Upper lobe of left lung (tissue), 6 donors: Measurements from ENCODE around the gene CGGBP1. TPM values are rescaled to one million over a fixed set of nuclear protein-coding genes. Genes with fewer than 3 reads are reported as not detected.

Experiments used
- ATAC-seq, 2 donors: fragments of 200-7000 bp; cut with Tn5 transposase; one replicate each; pipeline ENCODE4 v1.9.1; 2022; ENCODE audit warnings: mild to moderate bottlenecking in 2 of 2, moderate library complexity in 2 of 2; ENCODE audit not compliant: low FRiP score in 2 of 2
- DNase-seq, 2 donors: peaks; one replicate each; pipeline ENCODE4 v3.0.0-alpha.2; 2019 to 2020
- H3K27ac ChIP-seq, 4 donors: fragments of 200-600 bp; sonication (generic); one replicate each; pipeline ENCODE4 v1.5.1; 2016 to 2019
- H3K27me3 ChIP-seq, 4 donors: fragments of 200-600 bp; sonication (generic); one replicate each; pipeline ENCODE4 v1.5.1; 2017 to 2019
- H3K36me3 ChIP-seq, 4 donors: fragments of 200-600 bp; sonication (generic); one replicate each; pipeline ENCODE4 v1.5.1; 2016 to 2019
- H3K4me1 ChIP-seq, 4 donors: fragments of 200-600 bp; sonication (generic); one replicate each; pipeline ENCODE4 v1.5.1; 2018 to 2019
- H3K4me3 ChIP-seq, 4 donors: fragments of 200-600 bp; sonication (generic); one replicate each; pipeline ENCODE4 v1.5.1; 2017 to 2019; ENCODE audit warnings: mild to moderate bottlenecking in 2 of 4, moderate library complexity in 1 of 4
- H3K9me3 ChIP-seq, 4 donors: fragments of 200-600 bp; sonication (generic); one replicate each; pipeline ENCODE4 v1.5.1; 2018 to 2019
- CTCF ChIP-seq, 6 experiments: fragments of 450-650 bp in 4 of 6; fragments of 200-600 bp in 2 of 6; sonication (generic) in 2 of 6; IDR thresholded peaks; one replicate each; pipeline ENCODE4 v1.5.1; 2016 to 2019; ENCODE audit warnings: antibody characterized with exemption in 6 of 6
- EP300 ChIP-seq, 4 donors: sonication (generic); formaldehyde crosslinking; IDR thresholded peaks; one replicate each; pipeline ENCODE4 v1.5.1; 2017; ENCODE audit warnings: antibody characterized with exemption in 4 of 4, control low read depth in 2 of 4
- POLR2A ChIP-seq, 4 donors: fragments of 450-650 bp; IDR thresholded peaks; one replicate each; pipeline ENCODE4 v1.5.1; 2016 to 2017; ENCODE audit warnings: antibody characterized with exemption in 4 of 4, mild to moderate bottlenecking in 2 of 4
- POLR2AphosphoS5 ChIP-seq, 2 donors: sonication (generic); formaldehyde crosslinking; IDR thresholded peaks; one replicate each; pipeline ENCODE4 v1.5.1; 2017; ENCODE audit warnings: antibody characterized with exemption in 2 of 2
- WGBS, 2 donors: methylation state at CpG; one replicate each; pipeline ENCODE4 v1.1.5; 2017 to 2018; 5-methylcytosine and 5-hydroxymethylcytosine counted together
- total RNA-seq, 6 donors: library from RNA; depleted of rRNA in 4 of 6; stranded (reverse); fragments of >200 nt in 4 of 6; gene quantifications; one replicate each; pipeline versions ENCODE4 v1.1.0 to v1.2.1, GENCODE V29; 2016 to 2021
- donor health status: DM: no; HTN: no; CAD: no; lungs with moderate emphysema.
- donor health status: DM: no; HTN: yes; CAD: no; lungs with severe emphysema.

CGGBP1 gene
- total RNA-seq, 6 donors from 2014 or later, result 41.7 to 114 (median 60.8) TPM

DNA sequence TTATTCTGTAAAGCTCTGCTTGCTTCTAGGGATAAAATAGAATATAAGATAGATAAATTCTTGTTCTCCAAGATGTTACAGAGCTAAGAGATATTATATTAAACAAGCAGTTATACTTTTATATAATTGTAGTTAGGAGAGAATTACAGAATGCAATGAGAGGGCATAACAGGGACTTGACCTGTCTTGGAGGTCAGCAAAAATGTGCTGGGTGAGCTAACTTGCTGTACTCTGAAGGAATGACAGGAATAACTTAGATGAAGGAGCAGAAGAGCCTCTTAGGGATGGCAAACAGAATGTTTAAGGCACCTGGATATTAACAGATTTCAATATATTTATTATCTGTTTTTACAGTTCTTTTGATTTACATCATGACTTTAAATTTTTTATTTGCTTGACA lies 33.5 kb upstream of the CGGBP1 start:
- no peaks in the 10 kb centered on the region for H3K9me3 ChIP-seq
- H3K4me3 ChIP-seq, result no peak overlapping the region
- H3K27ac ChIP-seq, result no peak overlapping the region
- ATAC-seq (no peak), DNase-seq (peak in 1 of 2 donors; percentile 43)
- H3K4me1 ChIP-seq, result no peaks in the 10 kb centered on the region
- H3K27me3 ChIP-seq, result no peaks in the 10 kb centered on the region
- no peak for TF ChIP-seq POLR2AphosphoS5 (IDR thresholded peaks at IDR 0.05)
- no peak for TF ChIP-seq POLR2A (IDR thresholded peaks at IDR 0.05)
- no peak for TF ChIP-seq CTCF (IDR thresholded peaks at IDR 0.05)
- TF ChIP-seq EP300 (IDR thresholded peaks at IDR 0.05), result no peak
- peaks cover 0 to 17% (median 3%) of the 10 kb centered on the region in 4 donors for H3K36me3 ChIP-seq

GRCh38 chr3:88090681-88091080 lies 31.9 kb upstream of the CGGBP1 start:
- ATAC-seq, result no peak
- TF ChIP-seq EP300 (IDR thresholded peaks at IDR 0.05) (no peak), POLR2A (IDR thresholded peaks at IDR 0.05) (no peak), CTCF (IDR thresholded peaks at IDR 0.05) (no peak), POLR2AphosphoS5 (IDR thresholded peaks at IDR 0.05) (no peak)

DNA sequence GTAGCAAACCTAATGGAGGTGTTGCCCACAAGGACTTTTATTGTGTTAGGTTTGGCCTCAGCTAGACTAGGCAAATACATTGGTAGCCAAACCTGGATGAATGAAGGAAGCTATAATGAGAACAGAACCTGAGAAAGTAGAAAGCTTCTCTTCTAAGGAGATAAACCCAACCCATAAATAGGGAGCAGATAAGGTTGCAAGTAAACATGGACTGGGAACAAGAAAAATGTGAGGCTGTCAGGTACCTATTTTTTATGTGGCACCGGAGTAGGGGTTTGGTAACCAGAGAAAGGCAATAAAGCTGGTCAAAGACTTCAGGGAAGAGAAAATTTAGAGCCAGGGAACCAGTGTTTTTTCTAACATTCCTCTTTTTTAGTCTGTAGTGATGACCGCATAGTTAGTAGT lies 25.3 kb upstream of the CGGBP1 start:
- 94 to 100% methylated on average over 2 of the region's 2 CpGs for WGBS, 2 donors
- DNase-seq, result no peak
- Histone ChIP-seq H3K4me1 (peaks cover 0 to 6% (median 0%) of the 10 kb centered on the region in 4 donors), H3K4me3 (no peak overlapping the region), H3K36me3 (peaks cover 0 to 18% (median 7%) of the 10 kb centered on the region in 4 donors), H3K9me3 (no peaks in the 10 kb centered on the region), H3K27me3 (no peaks in the 10 kb centered on the region), H3K27ac (no peak overlapping the region)
- ATAC-seq, result no peak
- no peak for TF ChIP-seq POLR2AphosphoS5 (IDR thresholded peaks at IDR 0.05)
- TF ChIP-seq POLR2A (IDR thresholded peaks at IDR 0.05), result no peak
- no peak for TF ChIP-seq EP300 (IDR thresholded peaks at IDR 0.05)
- TF ChIP-seq CTCF (IDR thresholded peaks at IDR 0.05), result no peak

More at GRCh38 chr3:88090681-88091080, 31.9 kb upstream of the CGGBP1 start:
- WGBS, 2 donors, result 71 to 84% methylated on average over 4 of the region's 4 CpGs
- Histone ChIP-seq H3K36me3 (peaks cover 0 to 28% (median 7%) of the 10 kb centered on the region in 4 donors), H3K27me3 (no peaks in the 10 kb centered on the region), H3K9me3 (no peaks in the 10 kb centered on the region), H3K4me1 (no peaks in the 10 kb centered on the region), H3K27ac (no peak overlapping the region), H3K4me3 (no peak overlapping the region)
- no peak for DNase-seq

DNA sequence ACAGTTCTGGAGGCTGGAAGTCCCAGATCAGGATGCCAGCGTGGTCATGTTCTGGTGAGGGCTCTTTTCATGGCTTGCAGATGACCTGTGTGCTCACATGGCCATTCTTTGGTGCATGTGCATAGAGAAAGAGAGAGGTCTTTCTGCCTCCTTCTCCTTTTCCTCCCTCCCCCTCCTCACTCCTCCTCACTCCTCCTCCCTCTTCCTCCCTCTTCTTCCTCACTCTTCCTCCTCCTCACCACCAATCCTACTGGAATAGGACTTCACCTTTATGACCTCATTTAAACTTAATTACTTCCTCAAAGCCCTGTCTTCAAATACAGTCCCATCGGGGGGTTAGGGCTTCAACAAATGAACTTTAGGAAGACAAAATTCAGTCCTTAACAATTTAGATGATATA lies 24.0 kb upstream of the CGGBP1 start:
- H3K27ac ChIP-seq, result no peak overlapping the region
- DNase-seq (no peak), ATAC-seq (no peak)
- peaks cover 0 to 6% (median 0%) of the 10 kb centered on the region in 4 donors for H3K4me1 ChIP-seq
- no peak for TF ChIP-seq EP300 (IDR thresholded peaks at IDR 0.05)
- H3K9me3 ChIP-seq, result no peaks in the 10 kb centered on the region
- H3K27me3 ChIP-seq, result no peaks in the 10 kb centered on the region
- peaks cover 0 to 17% (median 7%) of the 10 kb centered on the region in 4 donors for H3K36me3 ChIP-seq
- 85 to 86% methylated on average over 2 of the region's 2 CpGs for WGBS, 2 donors
- no peak overlapping the region for H3K4me3 ChIP-seq

DNA sequence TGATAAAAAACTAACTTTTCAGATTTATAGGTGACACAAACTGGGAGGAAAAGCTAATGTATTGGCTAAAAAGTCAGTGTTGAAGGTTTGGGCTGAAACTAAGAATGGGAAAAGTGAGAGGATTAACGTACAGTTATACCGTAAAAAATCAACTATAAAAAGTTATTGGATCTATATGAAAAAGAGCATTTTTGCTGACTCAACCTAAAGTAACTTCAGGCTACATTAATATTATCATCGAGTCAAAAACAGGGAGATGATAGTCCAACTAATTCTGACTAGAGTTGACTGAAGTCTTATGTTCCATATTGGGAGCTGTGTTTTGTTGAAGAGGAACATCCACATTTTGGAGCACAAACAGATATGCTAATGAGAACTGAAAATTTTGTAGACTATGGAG lies 20.1 kb upstream of the CGGBP1 start:
- WGBS, 2 donors, result 96 to 98% methylated on average over 3 of the region's 3 CpGs

More for the DNA sequence above, 20.1 kb upstream of the CGGBP1 start:
- H3K36me3 ChIP-seq, result no peaks in the 10 kb centered on the region
- no peaks in the 10 kb centered on the region for H3K9me3 ChIP-seq
- TF ChIP-seq POLR2A (IDR thresholded peaks at IDR 0.05) (no peak), CTCF (IDR thresholded peaks at IDR 0.05) (no peak), POLR2AphosphoS5 (IDR thresholded peaks at IDR 0.05) (no peak), EP300 (IDR thresholded peaks at IDR 0.05) (no peak)
- no peak for ATAC-seq
- H3K27ac ChIP-seq, result no peak overlapping the region
- H3K4me3 ChIP-seq, result no peak overlapping the region
- H3K27me3 ChIP-seq, result no peaks in the 10 kb centered on the region
- no peak for DNase-seq
- peaks cover 15 to 16% (median 16%) of the 10 kb centered on the region in 4 donors for H3K4me1 ChIP-seq
